Measurements from ENCODE around the gene SEMA3C.
A peak's percentile ranks its signal among the peaks of the same experiment; 100 is the strongest.

The SEMA3C gene

DNA sequence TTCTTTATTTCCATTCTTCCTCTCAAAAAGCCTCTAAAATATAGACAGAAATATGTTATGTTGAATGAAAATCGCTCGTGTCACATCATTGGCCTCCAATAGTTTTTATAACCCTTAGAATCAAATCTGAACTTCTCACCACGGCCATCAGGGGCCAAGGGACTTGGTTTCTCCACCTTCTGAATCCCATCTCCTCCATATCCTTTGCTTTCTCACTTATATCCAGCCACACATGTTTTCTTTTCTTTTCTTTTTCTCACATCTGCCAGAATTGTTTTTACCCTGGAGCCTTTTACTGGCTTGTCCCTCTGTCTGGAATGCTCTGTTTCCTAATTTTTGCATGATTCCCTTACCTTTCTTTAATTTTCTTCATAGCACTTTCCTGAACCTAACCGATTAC, 184.8 kb downstream of the SEMA3C start:
- in situ Hi-C loops (cut with HindIII; ENCODE audit: low sequenced_read_pairs): no loop called here
- TF ChIP-seq, protein P1, sequence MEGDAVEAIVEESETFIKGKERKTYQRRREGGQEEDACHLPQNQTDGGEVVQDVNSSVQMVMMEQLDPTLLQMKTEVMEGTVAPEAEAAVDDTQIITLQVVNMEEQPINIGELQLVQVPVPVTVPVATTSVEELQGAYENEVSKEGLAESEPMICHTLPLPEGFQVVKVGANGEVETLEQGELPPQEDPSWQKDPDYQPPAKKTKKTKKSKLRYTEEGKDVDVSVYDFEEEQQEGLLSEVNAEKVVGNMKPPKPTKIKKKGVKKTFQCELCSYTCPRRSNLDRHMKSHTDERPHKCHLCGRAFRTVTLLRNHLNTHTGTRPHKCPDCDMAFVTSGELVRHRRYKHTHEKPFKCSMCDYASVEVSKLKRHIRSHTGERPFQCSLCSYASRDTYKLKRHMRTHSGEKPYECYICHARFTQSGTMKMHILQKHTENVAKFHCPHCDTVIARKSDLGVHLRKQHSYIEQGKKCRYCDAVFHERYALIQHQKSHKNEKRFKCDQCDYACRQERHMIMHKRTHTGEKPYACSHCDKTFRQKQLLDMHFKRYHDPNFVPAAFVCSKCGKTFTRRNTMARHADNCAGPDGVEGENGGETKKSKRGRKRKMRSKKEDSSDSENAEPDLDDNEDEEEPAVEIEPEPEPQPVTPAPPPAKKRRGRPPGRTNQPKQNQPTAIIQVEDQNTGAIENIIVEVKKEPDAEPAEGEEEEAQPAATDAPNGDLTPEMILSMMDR (IDR thresholded peaks at IDR 0.05; ENCODE audit: low read depth, low read length, missing control alignments): no peak
- no peak overlapping the region for H3K4me3 ChIP-seq (ENCODE audit: low read depth, low read length)
- DNase-seq (ENCODE audit: low read depth): no peak

DNA sequence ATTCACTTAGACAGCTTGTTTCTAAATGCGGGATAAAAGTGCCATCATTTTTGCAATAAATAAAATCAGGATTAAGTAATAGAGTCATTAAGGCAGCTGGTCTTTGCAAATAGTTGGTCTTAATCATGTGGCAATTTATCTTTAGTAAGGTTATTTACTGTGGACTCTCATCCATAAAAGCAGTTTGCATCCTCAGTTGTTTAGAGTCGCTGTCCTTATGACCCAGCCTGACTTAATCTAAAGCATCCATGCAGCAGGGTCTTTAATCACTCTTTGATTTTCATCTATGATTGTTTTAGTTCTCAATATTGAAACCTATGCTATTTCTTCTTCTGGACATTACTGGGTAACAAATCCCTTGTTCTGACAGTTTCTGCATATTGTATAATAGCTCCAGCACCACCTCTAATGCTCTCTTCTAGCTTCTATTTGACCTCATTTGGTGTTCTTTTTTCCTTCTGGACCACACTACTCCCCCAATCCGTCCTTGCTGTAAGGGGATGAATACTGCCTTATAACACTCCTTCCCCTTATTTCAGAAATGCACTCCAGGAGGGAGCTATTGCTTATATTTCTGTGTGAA, 185.4 kb downstream of the SEMA3C start:
- no peak for DNase-seq (ENCODE audit: low read depth)
- in situ Hi-C loops (cut with HindIII; ENCODE audit: low sequenced_read_pairs): no loop called here
- no peak overlapping the region for H3K4me3 ChIP-seq (ENCODE audit: low read depth, low read length)
- TF ChIP-seq, protein P1 (IDR thresholded peaks at IDR 0.05; ENCODE audit: low read depth, low read length, missing control alignments): no peak

DNA sequence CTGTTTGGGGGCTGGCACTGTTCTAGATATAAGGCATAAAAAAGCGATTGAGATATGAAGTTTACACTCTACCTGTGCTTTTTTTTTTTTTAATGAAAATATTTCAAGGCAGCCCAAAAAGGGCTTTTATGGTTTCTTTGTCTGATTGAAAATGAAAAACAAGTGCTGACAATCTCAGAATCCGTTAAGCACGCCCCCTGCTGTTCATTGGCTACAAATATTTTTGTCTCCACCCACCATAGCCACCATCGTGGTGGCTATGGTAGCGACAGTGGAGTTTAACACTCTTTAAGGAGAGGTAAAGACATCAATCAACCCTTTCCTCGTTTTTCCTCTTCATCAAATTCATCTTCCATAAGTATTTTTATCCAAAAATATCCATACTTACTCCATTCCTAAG, 186.2 kb downstream of the SEMA3C start:
- in situ Hi-C loops (cut with HindIII; ENCODE audit: low sequenced_read_pairs): no loop called here
- DNase-seq (ENCODE audit: low read depth): no peak
- no peak overlapping the region for H3K4me3 ChIP-seq (ENCODE audit: low read depth, low read length)
- TF ChIP-seq, protein P1 (IDR thresholded peaks at IDR 0.05; ENCODE audit: low read depth, low read length, missing control alignments): no peak

DNA sequence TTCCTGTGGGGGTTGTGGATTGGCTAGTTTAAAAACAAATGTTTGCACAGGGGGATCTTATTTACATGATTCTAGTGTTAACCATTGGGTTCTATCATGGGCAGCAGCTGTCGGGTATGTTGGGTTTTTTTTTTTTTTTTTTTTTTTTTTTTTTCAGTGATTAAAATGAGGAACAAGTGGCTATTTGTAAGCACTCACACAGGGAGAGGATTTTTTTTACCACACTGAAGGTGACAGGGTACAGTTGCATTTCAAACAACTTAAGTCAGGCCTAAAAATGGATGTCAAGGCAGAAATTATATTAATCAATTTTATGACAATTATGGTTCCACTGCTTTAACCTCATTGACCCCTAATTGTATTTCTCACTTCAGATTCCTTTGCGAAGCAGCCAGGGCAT, 187.6 kb downstream of the SEMA3C start:
- no peak overlapping the region for H3K4me3 ChIP-seq (ENCODE audit: low read depth, low read length)
- in situ Hi-C loops (cut with HindIII; ENCODE audit: low sequenced_read_pairs): no loop called here
- DNase-seq (ENCODE audit: low read depth): no peak
- TF ChIP-seq, protein P1 (IDR thresholded peaks at IDR 0.05; ENCODE audit: low read depth, low read length, missing control alignments): no peak

DNA sequence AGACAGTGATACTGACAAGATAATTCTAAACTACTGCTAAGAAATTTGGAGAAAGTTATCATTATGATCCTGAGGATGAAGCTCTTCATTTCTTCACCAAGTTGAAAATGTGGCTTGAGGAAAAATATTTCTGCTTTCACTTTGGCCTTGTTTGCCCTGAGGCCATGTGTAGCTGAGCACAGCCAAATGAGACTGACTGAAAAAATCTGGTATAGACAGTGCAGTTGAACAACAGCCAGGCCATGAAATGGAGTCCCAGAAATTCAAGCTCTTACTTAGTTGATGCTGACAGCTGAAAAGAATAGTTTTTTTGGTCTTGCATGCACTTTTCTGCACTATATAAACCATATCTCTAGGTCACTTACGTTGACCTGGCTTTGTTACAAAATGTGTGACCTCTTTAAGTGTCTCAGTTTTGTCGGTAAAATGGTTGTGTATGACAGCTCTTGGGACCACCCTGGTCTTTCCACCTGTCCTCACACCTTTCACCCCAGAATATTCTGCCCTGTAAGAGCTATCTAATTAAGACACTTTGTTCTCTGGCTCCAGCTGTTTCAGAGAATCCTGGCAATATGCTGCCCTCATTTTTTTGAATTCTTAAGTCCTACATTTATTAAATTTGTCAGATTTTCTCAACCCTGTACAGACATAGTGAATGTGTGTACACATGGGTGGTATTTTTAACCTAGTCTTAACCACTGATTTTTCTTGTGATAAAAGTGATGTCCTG, 189.1 kb downstream of the SEMA3C start:
- DNase-seq (ENCODE audit: low read depth): peak; percentile 55
- TF ChIP-seq, protein P1 (IDR thresholded peaks at IDR 0.05; ENCODE audit: low read depth, low read length, missing control alignments): no peak
- in situ Hi-C loops (cut with HindIII; ENCODE audit: low sequenced_read_pairs): no loop called here
- H3K4me3 ChIP-seq (ENCODE audit: low read depth, low read length): no peak overlapping the region

DNA sequence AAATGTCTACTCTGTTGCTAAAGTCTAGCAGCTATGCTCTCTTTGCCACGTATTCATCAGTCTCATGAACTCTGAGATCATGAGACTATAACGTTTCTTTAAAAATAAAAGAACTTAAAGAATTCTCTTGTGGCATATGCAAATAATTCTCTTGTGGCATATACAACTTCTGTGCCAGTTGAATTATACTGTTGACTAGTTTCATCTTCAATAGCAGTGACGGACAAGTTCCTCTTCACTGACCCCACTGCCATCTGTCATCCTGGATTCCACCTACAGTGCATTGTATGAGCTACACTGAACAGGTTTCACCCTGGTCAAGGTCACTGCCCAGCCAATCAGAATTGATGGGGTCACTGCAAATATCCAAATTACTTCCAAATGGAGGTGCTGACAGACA, 192.2 kb downstream of the SEMA3C start:
- in situ Hi-C loops (cut with HindIII; ENCODE audit: low sequenced_read_pairs): no loop called here

More for the DNA sequence above, 192.2 kb downstream of the SEMA3C start:
- no peak overlapping the region for H3K4me3 ChIP-seq (ENCODE audit: low read depth, low read length)
- DNase-seq (ENCODE audit: low read depth): no peak
- TF ChIP-seq, protein P1 (IDR thresholded peaks at IDR 0.05; ENCODE audit: low read depth, low read length, missing control alignments): no peak

All from astrocyte of the cerebellum (primary cell).